Measurements from ENCODE around the gene ZNF319. TPM values are rescaled to one million over a fixed set of nuclear protein-coding genes. Genes with fewer than 3 reads are reported as not detected.

The ZNF319 gene
- total and polyA plus RNA-seq, 5 donors from 2014 or later: 2.6 to 13.2 (median 6.0) TPM

GRCh38 chr16:58040496-58040846 lies 40.0 kb upstream of the ZNF319 start:
- H3K27me3 ChIP-seq (ENCODE audit: control insufficient read depth, insufficient read depth, low read length): no peaks in the 10 kb centered on the region
- no peak overlapping the region for H3K4me3 Mint-ChIP-seq
- no peak overlapping the region for H3K27ac ChIP-seq (ENCODE audit: insufficient read depth, low read length, poor library complexity, severe bottlenecking)
- H3K36me3 ChIP-seq (ENCODE audit: control insufficient read depth, insufficient read depth, low read length): no peaks in the 10 kb centered on the region
- no peak for ATAC-seq (ENCODE audit: low read depth in 2 of 2)
- no peak for DNase-seq
- no peaks in the 10 kb centered on the region for H3K4me1 ChIP-seq (ENCODE audit: control insufficient read depth, insufficient read depth, low read length, poor library complexity, severe bottlenecking)
- no peaks in the 10 kb centered on the region for H3K27me3 Mint-ChIP-seq
- no peaks in the 10 kb centered on the region for H3K4me1 Mint-ChIP-seq
- no peak overlapping the region for H3K27ac Mint-ChIP-seq
- no peaks in the 10 kb centered on the region for H3K9me3 ChIP-seq (ENCODE audit: control insufficient read depth in 2 of 2, low read length in 2 of 2)
- H3K4me3 ChIP-seq (ENCODE audit: low read depth, low read length): no peak overlapping the region
- peaks cover 0 to 1% (median 0%) of the 10 kb centered on the region in 7 donors for H3K9me3 Mint-ChIP-seq
- H3K36me3 Mint-ChIP-seq: no peaks in the 10 kb centered on the region

GRCh38 chr16:58039829-58040495 lies 39.5 kb upstream of the ZNF319 start:
- no peak for ATAC-seq (ENCODE audit: low read depth in 2 of 2)
- H3K36me3 Mint-ChIP-seq: no peaks in the 10 kb centered on the region
- no peak overlapping the region for H3K4me3 Mint-ChIP-seq

GRCh38 chr16:58038219-58038641 lies 37.8 kb upstream of the ZNF319 start:
- no peaks in the 10 kb centered on the region for H3K27me3 ChIP-seq (ENCODE audit: control insufficient read depth, insufficient read depth, low read length)
- no peaks in the 10 kb centered on the region for H3K4me1 ChIP-seq (ENCODE audit: control insufficient read depth, insufficient read depth, low read length, poor library complexity, severe bottlenecking)
- Mint-ChIP-seq H3K9me3 (peaks cover 0 to 1% (median 0%) of the 10 kb centered on the region in 7 donors), H3K27me3 (no peaks in the 10 kb centered on the region), H3K4me1 (no peaks in the 10 kb centered on the region), H3K27ac (no peak overlapping the region), H3K36me3 (no peaks in the 10 kb centered on the region), H3K4me3 (no peak overlapping the region)
- no peak overlapping the region for H3K27ac ChIP-seq (ENCODE audit: insufficient read depth, low read length, poor library complexity, severe bottlenecking)
- no peaks in the 10 kb centered on the region for H3K9me3 ChIP-seq (ENCODE audit: control insufficient read depth in 2 of 2, low read length in 2 of 2)
- no peak overlapping the region for H3K4me3 ChIP-seq (ENCODE audit: low read depth, low read length)
- DNase-seq: no peak
- no peak for ATAC-seq (ENCODE audit: low read depth in 2 of 2)
- no peaks in the 10 kb centered on the region for H3K36me3 ChIP-seq (ENCODE audit: control insufficient read depth, insufficient read depth, low read length)

More at GRCh38 chr16:58039829-58040495, 39.5 kb upstream of the ZNF319 start:
- Mint-ChIP-seq H3K27me3 (no peaks in the 10 kb centered on the region), H3K4me1 (no peaks in the 10 kb centered on the region), H3K27ac (no peak overlapping the region), H3K9me3 (peaks cover 0 to 1% (median 0%) of the 10 kb centered on the region in 7 donors)
- Histone ChIP-seq H3K36me3 (ENCODE audit: control insufficient read depth, insufficient read depth, low read length) (no peaks in the 10 kb centered on the region), H3K4me1 (ENCODE audit: control insufficient read depth, insufficient read depth, low read length, poor library complexity, severe bottlenecking) (no peaks in the 10 kb centered on the region), H3K27ac (ENCODE audit: insufficient read depth, low read length, poor library complexity, severe bottlenecking) (no peak overlapping the region), H3K4me3 (ENCODE audit: low read depth, low read length) (no peak overlapping the region), H3K9me3 (ENCODE audit: control insufficient read depth in 2 of 2, low read length in 2 of 2) (no peaks in the 10 kb centered on the region), H3K27me3 (ENCODE audit: control insufficient read depth, insufficient read depth, low read length) (no peaks in the 10 kb centered on the region)
- no peak for DNase-seq

- no peak overlapping the region for H3K4me3 ChIP-seq (ENCODE audit: low read depth, low read length)
- no peak overlapping the region for H3K4me3 Mint-ChIP-seq
- no peaks in the 10 kb centered on the region for H3K36me3 Mint-ChIP-seq
- H3K9me3 Mint-ChIP-seq: peaks cover 0 to 1% (median 0%) of the 10 kb centered on the region in 7 donors
- H3K36me3 ChIP-seq (ENCODE audit: control insufficient read depth, insufficient read depth, low read length): no peaks in the 10 kb centered on the region
- no peaks in the 10 kb centered on the region for H3K4me1 Mint-ChIP-seq
- H3K27me3 ChIP-seq (ENCODE audit: control insufficient read depth, insufficient read depth, low read length): no peaks in the 10 kb centered on the region
- H3K27ac Mint-ChIP-seq: no peak overlapping the region
- ATAC-seq (ENCODE audit: low read depth in 2 of 2): no peak
- H3K27ac ChIP-seq (ENCODE audit: insufficient read depth, low read length, poor library complexity, severe bottlenecking): no peak overlapping the region
- H3K4me1 ChIP-seq (ENCODE audit: control insufficient read depth, insufficient read depth, low read length, poor library complexity, severe bottlenecking): no peaks in the 10 kb centered on the region
- no peaks in the 10 kb centered on the region for H3K9me3 ChIP-seq (ENCODE audit: control insufficient read depth in 2 of 2, low read length in 2 of 2)
- no peak for DNase-seq
- H3K27me3 Mint-ChIP-seq: no peaks in the 10 kb centered on the region
These were observed 37.0 kb upstream of the ZNF319 start for GRCh38 chr16:58037365-58038057.

GRCh38 chr16:58036943-58037342 lies 36.5 kb upstream of the ZNF319 start:
- H3K9me3 Mint-ChIP-seq: peaks cover 0 to 1% (median 0%) of the 10 kb centered on the region in 7 donors
- ATAC-seq (ENCODE audit: low read depth in 2 of 2) (no peak), DNase-seq (no peak)
- no peak overlapping the region for H3K4me3 Mint-ChIP-seq
- H3K4me3 ChIP-seq (ENCODE audit: low read depth, low read length): no peak overlapping the region
- H3K4me1 ChIP-seq (ENCODE audit: control insufficient read depth, insufficient read depth, low read length, poor library complexity, severe bottlenecking): no peaks in the 10 kb centered on the region
- H3K4me1 Mint-ChIP-seq: no peaks in the 10 kb centered on the region
- no peaks in the 10 kb centered on the region for H3K9me3 ChIP-seq (ENCODE audit: control insufficient read depth in 2 of 2, low read length in 2 of 2)
- no peak overlapping the region for H3K27ac Mint-ChIP-seq
- H3K36me3 Mint-ChIP-seq: no peaks in the 10 kb centered on the region
- H3K36me3 ChIP-seq (ENCODE audit: control insufficient read depth, insufficient read depth, low read length): no peaks in the 10 kb centered on the region
- H3K27me3 Mint-ChIP-seq: no peaks in the 10 kb centered on the region
- no peak overlapping the region for H3K27ac ChIP-seq (ENCODE audit: insufficient read depth, low read length, poor library complexity, severe bottlenecking)
- H3K27me3 ChIP-seq (ENCODE audit: control insufficient read depth, insufficient read depth, low read length): no peaks in the 10 kb centered on the region

GRCh38 chr16:58035356-58036170 lies 35.1 kb upstream of the ZNF319 start:
- H3K27ac Mint-ChIP-seq: no peak overlapping the region
- H3K9me3 Mint-ChIP-seq: peaks cover 0 to 1% (median 0%) of the 10 kb centered on the region in 7 donors
- ATAC-seq (ENCODE audit: low read depth in 2 of 2): no peak
- DNase-seq: no peak
- Histone ChIP-seq H3K36me3 (ENCODE audit: control insufficient read depth, insufficient read depth, low read length) (no peaks in the 10 kb centered on the region), H3K4me1 (ENCODE audit: control insufficient read depth, insufficient read depth, low read length, poor library complexity, severe bottlenecking) (no peaks in the 10 kb centered on the region), H3K27ac (ENCODE audit: insufficient read depth, low read length, poor library complexity, severe bottlenecking) (no peak overlapping the region), H3K9me3 (ENCODE audit: control insufficient read depth in 2 of 2, low read length in 2 of 2) (no peaks in the 10 kb centered on the region), H3K27me3 (ENCODE audit: control insufficient read depth, insufficient read depth, low read length) (no peaks in the 10 kb centered on the region), H3K4me3 (ENCODE audit: low read depth, low read length) (no peak overlapping the region)
- no peak overlapping the region for H3K4me3 Mint-ChIP-seq
- no peaks in the 10 kb centered on the region for H3K4me1 Mint-ChIP-seq
- H3K36me3 Mint-ChIP-seq: no peaks in the 10 kb centered on the region
- H3K27me3 Mint-ChIP-seq: no peaks in the 10 kb centered on the region

GRCh38 chr16:58034774-58035173 lies 34.3 kb upstream of the ZNF319 start:
- ATAC-seq (ENCODE audit: low read depth in 2 of 2) (no peak), DNase-seq (no peak)

More at GRCh38 chr16:58034774-58035173, 34.3 kb upstream of the ZNF319 start:
- Histone ChIP-seq H3K9me3 (ENCODE audit: control insufficient read depth in 2 of 2, low read length in 2 of 2) (no peaks in the 10 kb centered on the region), H3K36me3 (ENCODE audit: control insufficient read depth, insufficient read depth, low read length) (no peaks in the 10 kb centered on the region), H3K4me3 (ENCODE audit: low read depth, low read length) (no peak overlapping the region), H3K27ac (ENCODE audit: insufficient read depth, low read length, poor library complexity, severe bottlenecking) (no peak overlapping the region), H3K4me1 (ENCODE audit: control insufficient read depth, insufficient read depth, low read length, poor library complexity, severe bottlenecking) (no peaks in the 10 kb centered on the region), H3K27me3 (ENCODE audit: control insufficient read depth, insufficient read depth, low read length) (no peaks in the 10 kb centered on the region)
- no peak overlapping the region for H3K27ac Mint-ChIP-seq
- H3K4me3 Mint-ChIP-seq: no peak overlapping the region
- no peaks in the 10 kb centered on the region for H3K27me3 Mint-ChIP-seq
- H3K4me1 Mint-ChIP-seq: no peaks in the 10 kb centered on the region
- H3K36me3 Mint-ChIP-seq: no peaks in the 10 kb centered on the region
- H3K9me3 Mint-ChIP-seq: peaks cover 0 to 1% (median 0%) of the 10 kb centered on the region in 7 donors

All from CD4-positive, CD25-positive, alpha-beta regulatory T cell (primary cell).